ENCODE measurements around the gene OPRL1. TPM values are rescaled to one million over a fixed set of nuclear protein-coding genes. Genes with fewer than 3 reads are reported as not detected.

OPRL1 gene
- total and polyA plus RNA-seq, 2 of the 8 experiments (the other 6 are each of a cell fraction or from before 2014, with no cell fraction given): 0.63 to 0.98 TPM

DNA sequence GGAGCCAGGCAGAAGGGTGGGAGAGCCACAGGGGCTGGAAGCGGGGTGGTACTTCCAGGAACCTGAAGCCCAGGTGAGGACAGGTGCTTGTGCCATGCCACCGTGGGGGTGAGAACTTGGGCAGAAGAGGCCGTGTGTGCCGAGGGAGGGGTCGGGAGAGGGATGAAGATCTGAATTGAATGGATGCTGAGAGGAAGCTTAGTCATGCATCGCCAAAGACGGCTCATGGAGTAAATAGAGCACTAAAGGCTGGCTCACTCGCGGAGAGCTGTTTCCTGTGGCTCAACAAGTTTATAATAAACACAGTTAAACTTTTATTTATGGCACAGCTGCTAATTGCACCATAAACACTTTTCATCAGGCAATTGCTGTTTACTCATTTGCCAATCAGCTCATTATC lies 62.7 kb downstream of the OPRL1 start (continued):
- TF ChIP-seq EZH2 (IDR thresholded peaks at IDR 0.05; ENCODE audit: low read depth, low read length, severe bottlenecking): no peak
- no peak for TF ChIP-seq POLR2AphosphoS5 (IDR thresholded peaks at IDR 0.05; ENCODE audit: low read depth, low read length)
- no peak for TF ChIP-seq SIN3A (conservative IDR thresholded peaks at IDR 0.05 in 1 of 2, IDR thresholded peaks at IDR 0.05 in 1 of 2; ENCODE audit: low read depth in 1 of 2, low read length in 2 of 2)
